IPS DF 4.7 (cell line): ENCODE data around the gene KCNQ1.

ENCODE experiments used
- DNase-seq: peaks from one replicate; pipeline ENCODE4 v3.0.0-alpha.2; 2013; ENCODE audit warnings: low spot score; ENCODE audit errors: extremely low read depth

The KCNQ1 gene

DNA sequence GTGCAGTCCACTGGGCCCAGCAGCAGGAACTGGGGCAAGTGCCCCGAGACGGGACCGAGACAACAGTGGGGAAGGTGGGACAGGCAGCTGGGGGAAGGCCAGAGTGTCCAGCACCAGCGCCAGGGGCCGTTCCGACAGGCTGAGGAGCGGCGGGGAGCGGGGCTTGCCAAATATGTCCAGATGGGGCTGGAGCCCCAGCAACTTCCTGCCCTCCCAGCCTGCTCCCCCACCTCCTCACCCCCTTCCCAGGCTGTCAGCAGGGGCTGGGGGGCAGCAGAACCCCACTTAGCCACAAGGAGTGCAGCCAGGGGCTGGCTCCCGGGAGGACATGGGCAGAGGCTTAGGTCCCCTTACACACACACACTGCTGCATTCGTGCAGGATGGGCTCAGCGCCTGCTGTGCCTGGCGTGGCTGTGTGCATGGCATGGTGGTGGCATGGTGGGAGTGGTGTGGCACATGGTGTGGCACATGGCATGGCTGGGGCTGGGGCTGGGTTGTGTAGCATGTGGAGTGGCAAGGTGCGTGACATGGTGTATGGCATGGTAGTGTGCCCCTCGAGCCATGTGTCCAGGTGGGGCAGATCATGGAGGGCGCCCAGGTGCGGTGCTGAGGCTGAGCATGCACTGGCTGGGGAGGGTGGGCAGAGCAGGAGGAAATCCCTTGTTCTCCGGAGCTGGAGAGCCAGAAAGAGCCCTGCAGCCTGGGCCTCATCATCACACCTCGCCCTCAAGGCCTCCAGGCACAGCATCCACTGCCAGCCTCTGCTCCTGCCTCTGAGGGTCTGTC, 389.1 kb downstream of the KCNQ1 start:
- no peak for DNase-seq

GRCh38 chr11:2834503-2835273, 389.9 kb downstream of the KCNQ1 start:
- DNase-seq: no peak

DNA sequence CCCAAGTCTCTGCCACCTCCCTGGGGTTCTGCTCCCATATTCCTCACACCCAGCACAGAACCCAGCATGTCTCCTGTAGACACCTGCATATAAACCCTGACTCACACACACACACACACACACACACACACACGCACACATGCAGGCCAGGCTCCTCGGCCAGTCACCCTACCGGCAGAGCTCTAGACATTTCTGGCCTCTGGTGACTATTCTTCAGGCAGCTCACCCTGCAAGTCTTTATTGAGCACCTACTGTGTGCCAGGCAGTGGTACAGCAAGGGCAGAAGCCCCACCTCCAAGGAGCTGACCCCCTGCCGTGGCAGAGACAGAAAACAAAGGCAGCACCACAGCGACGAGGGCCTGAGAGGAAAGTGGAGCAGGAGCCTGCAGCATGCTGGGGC, 390.5 kb downstream of the KCNQ1 start:
- DNase-seq: no peak

DNA sequence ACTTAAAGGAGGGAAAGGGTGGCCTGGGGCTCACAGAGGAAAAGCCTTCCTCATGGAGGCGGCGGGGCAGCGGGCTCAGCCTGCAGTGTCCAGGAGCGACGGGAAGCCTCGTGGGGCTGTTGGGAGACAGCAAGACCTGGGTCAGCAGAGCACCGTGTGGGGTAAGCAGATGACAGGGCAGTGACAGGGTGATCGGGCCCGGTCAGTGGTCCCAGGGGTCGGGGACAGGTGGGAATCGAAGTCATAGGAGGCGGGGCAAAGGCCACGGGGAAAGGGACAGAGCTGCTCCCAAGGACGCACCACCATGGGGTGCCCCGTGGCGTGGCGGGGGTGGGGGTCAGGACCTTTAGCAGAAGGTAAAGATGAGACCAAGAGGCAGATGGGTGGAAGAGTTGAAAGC, 390.9 kb downstream of the KCNQ1 start:
- DNase-seq: no peak

- no peak for DNase-seq
Observed at GRCh38 chr11:2836315-2837095, 391.7 kb downstream of the KCNQ1 start.

- no peak for DNase-seq
Observed at GRCh38 chr11:2837096-2837601, 392.3 kb downstream of the KCNQ1 start.

DNA sequence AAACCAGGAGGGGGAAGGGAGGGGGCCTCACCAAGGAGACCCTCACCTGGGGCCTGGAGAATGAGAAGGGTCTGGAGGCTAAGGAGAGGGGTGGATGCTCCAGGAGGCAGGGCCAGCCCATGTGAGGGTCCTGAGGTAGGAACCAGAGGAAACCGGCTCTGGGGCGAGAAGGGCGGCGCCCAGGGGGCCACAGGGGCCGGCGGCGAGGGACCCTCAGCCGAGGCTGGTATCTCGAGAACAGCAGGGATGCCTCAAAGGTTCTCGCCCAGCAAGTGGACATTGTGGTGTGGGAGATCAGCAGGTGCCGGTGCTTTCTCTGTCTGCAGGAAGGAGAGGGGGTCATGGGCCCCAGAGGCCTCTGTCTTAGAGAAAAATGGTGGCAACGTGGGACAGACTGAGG, 392.8 kb downstream of the KCNQ1 start:
- no peak for DNase-seq

DNA sequence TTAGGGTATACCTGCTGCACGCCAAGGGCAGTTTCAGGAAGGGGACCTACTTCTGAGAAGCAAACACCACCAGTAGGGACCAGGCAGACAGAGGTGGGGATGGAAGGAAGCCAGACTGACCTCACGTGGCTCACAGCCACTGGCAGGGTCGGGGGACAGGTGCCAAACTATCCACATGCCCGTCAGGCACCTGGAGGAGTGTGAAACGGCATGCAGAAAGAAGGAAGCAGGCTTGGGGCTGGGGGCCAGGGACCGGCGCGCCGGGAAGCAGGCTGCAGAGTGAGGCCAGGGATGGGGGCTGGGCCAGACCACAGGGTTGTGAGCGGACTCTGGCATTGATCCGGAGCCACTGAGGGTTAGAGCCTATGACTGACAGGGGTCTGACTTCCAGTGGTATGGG, 393.3 kb downstream of the KCNQ1 start:
- DNase-seq: no peak

GRCh38 chr11:2838676-2839294, 394.0 kb downstream of the KCNQ1 start:
- DNase-seq: no peak

GRCh38 chr11:2839395-2839943, 394.7 kb downstream of the KCNQ1 start:
- no peak for DNase-seq

DNA sequence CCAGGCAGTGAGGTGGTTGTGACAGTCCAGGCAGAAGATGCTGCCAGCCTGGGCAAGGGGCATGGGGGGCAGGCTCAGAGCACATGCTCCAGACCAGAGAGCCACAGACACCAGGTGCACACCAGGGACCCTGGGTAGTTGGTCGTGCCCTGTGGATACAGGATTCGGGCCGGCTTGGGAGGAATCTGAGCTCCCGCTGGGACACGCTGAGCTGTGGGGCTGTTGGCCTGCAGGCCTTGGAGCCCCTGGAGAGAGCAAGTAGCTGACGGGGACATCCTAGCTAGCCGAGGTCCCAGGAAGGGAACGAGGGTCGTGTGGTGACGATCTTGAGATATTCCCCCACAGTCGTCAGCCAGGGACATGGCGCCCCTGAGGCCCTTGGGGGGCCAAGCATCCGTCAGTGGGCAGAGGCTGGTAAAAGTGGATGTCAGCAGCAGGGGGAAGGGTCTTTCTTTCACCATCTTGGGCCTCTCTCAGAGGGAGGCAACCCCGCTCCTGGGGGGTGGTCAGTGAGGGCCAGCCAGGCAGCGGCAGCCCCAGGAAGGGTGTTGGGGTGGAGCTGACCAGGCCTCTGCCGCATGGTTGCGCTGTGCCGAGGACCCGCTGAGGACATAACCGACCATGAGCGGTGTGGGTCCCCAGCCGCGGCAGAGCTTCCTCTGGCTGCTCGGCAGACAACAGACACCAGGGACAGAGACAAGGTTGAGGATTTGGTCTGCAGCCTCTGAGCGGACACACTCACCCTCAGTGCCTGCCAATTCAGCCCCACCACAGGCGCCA, 396.8 kb downstream of the KCNQ1 start:
- no peak for DNase-seq

DNA sequence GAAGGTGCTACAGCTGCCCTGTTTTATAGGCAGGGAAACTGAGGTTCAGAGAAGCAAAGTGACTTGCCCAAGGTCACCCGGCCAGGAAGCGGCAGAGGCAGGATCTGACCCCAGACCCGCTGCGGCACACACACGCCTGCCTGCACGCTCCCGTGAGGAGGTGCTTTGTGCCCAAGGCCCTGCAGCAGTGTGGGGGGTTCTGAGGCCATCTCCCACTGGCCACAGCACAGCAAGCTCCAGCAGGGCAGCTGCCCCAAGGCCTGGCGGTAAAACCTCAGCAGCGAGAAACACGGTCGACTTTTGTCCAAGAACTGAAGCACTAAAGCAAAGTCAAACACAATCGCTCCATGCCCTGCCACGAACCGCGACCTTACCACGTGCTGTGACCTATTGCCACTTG, 398.1 kb downstream of the KCNQ1 start:
- no peak for DNase-seq

- no peak for DNase-seq
Observed at GRCh38 chr11:2843551-2843950, 398.7 kb downstream of the KCNQ1 start.

DNA sequence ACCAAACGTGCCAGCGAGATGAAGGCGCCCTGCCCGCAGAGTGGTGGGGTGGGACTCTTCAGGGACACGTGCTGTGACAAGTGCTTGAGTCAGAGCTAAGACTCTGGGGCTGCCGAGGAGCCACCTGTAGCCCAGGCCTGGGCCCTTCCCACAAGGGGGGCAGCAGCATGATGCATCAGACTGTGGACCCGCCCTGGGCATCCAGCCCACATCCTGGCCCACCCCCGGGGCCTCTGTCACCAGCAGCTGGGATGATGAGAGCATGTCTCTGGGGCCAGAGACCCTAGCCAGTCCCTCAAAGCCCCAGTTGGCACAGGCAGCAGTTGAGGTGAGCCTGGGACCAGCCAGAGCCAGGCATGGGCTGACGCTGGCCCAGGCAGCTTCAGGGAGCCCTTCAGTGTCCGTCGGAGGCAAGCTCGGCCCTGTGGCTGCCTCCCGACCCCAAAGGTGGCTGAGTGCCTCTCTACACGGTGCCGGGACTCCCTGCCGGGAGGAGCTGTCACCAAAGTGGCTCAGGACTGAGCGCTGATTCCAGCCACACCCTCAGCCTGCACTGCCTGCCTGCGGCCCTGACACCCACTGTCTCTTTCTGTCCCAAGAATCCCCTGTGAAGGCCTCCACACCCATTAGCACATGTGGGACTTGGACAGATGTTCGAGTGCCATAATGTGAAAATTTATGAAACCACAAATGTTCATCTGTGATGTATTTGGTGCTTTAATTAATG, 399.5 kb downstream of the KCNQ1 start:
- no peak for DNase-seq

DNA sequence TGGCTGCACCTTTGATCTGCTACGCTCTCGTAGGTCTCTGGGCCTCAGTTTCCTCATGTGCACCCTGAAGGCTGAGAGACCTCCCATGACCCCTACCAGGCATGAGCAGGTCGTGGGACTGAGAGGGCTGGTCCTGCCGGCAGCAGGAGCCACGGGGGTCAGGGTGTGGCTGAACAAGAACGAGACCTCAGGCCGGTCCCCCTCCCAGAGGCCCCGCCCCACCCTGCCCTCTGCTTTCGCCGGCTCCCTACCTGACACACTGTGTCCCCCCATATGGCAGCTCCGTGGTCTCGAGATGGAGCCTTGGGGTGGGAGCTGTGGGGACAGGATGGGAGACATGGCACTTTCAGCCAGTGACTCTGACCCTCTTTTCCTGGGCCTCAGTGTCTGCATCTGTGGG, 400.2 kb downstream of the KCNQ1 start:
- DNase-seq: no peak

- DNase-seq: no peak
Observed at GRCh38 chr11:2846056-2846455, 401.2 kb downstream of the KCNQ1 start.

DNA sequence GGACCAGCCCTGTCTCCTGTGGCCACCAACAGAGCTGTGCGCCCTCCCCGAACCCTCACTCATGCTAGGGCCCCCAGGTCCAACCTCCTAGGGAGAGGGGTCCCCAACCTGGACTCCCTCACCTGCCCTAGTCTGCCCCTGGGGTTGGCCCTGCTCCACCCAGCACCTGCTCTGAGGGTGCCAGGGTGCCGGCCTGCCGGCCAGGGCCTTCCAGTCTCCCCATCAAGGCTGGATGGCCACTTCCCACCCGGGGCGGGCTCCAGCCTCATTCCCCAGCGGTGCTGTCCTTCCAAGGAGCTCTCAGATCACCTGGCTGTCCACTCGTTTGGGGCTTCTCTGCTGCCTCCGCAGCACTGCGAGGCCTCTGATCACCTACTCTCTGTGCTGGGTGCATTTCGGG, 401.7 kb downstream of the KCNQ1 start:
- no peak for DNase-seq

DNA sequence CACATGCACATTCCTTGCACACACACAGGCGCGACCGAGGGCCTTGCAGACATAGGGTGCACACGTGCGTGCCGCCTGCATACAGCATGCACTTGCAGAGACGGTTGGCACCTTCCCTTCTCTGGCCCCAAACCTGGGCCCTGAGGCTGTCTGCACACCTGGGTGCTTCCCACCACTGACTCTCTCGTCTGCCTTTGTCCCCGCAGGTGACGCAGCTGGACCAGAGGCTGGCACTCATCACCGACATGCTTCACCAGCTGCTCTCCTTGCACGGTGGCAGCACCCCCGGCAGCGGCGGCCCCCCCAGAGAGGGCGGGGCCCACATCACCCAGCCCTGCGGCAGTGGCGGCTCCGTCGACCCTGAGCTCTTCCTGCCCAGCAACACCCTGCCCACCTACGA, 402.8 kb downstream of the KCNQ1 start:
- no peak for DNase-seq

DNA sequence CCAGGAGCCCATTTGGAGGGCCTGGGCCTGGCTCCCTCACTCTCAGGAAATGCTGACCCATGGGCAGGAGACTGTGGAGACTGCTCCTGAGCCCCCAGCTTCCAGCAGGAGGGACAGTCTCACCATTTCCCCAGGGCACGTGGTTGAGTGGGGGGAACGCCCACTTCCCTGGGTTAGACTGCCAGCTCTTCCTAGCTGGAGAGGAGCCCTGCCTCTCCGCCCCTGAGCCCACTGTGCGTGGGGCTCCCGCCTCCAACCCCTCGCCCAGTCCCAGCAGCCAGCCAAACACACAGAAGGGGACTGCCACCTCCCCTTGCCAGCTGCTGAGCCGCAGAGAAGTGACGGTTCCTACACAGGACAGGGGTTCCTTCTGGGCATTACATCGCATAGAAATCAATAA, 403.7 kb downstream of the KCNQ1 start:
- no peak for DNase-seq
